ENCODE results near the gene ISM1. TPM values are rescaled to one million over a fixed set of nuclear protein-coding genes. Genes with fewer than 3 reads are reported as not detected.

ISM1 gene
- total and polyA plus RNA-seq, 2 of the 13 experiments (the other 11 are each of a cell fraction or from before 2014, with no cell fraction given): 0.40 to 1.4 TPM

DNA sequence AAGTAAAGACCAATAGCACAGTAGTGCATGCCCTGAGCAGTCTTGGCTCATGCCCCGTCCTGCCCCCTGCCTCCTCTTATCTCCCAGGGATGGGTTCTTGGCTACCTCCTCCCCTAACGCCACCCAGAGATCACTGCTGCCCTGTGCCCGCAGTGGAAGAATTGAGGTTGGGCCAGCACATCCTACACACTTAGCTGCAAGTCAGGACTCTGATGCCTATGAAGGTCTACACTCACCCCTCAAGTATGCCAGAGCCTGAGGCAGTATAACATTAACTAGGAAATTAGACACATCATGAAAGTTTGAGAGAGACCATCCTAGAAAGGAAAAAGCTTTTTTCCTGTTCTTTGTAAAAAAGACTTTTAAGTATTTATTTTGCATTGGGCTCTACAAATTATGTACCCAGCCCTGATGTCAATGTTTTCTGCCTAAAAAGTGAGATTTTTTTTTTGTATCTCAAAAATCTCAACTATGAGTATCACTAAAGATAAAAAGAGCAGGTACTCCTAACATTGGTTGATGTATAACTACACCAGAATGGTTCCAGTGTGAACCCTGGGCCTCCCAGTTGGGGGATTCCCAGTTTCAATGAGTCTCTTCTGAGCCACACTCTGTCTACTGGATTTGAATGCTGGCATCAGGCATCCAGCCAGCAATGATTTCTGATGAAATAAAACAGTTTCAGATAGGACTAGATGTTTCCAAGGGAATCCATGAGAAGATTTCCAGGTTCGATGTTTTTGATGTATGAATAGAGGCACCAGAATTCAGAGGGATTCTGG is 115.4 kb downstream of the ISM1 start (continued):
- TF ChIP-seq, protein P1, sequence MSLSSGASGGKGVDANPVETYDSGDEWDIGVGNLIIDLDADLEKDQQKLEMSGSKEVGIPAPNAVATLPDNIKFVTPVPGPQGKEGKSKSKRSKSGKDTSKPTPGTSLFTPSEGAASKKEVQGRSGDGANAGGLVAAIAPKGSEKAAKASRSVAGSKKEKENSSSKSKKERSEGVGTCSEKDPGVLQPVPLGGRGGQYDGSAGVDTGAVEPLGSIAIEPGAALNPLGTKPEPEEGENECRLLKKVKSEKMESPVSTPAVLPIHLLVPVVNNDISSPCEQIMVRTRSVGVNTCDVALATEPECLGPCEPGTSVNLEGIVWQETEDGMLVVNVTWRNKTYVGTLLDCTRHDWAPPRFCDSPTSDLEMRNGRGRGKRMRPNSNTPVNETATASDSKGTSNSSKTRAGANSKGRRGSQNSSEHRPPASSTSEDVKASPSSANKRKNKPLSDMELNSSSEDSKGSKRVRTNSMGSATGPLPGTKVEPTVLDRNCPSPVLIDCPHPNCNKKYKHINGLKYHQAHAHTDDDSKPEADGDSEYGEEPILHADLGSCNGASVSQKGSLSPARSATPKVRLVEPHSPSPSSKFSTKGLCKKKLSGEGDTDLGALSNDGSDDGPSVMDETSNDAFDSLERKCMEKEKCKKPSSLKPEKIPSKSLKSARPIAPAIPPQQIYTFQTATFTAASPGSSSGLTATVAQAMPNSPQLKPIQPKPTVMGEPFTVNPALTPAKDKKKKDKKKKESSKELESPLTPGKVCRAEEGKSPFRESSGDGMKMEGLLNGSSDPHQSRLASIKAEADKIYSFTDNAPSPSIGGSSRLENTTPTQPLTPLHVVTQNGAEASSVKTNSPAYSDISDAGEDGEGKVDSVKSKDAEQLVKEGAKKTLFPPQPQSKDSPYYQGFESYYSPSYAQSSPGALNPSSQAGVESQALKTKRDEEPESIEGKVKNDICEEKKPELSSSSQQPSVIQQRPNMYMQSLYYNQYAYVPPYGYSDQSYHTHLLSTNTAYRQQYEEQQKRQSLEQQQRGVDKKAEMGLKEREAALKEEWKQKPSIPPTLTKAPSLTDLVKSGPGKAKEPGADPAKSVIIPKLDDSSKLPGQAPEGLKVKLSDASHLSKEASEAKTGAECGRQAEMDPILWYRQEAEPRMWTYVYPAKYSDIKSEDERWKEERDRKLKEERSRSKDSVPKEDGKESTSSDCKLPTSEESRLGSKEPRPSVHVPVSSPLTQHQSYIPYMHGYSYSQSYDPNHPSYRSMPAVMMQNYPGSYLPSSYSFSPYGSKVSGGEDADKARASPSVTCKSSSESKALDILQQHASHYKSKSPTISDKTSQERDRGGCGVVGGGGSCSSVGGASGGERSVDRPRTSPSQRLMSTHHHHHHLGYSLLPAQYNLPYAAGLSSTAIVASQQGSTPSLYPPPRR (CRISPR knock-in tag; IDR thresholded peaks at IDR 0.05; ENCODE audit: borderline replicate concordance): 0 out of 2 replicates have a peak, but pooled peaks have one; percentile 10
- TF ChIP-seq, protein P2, sequence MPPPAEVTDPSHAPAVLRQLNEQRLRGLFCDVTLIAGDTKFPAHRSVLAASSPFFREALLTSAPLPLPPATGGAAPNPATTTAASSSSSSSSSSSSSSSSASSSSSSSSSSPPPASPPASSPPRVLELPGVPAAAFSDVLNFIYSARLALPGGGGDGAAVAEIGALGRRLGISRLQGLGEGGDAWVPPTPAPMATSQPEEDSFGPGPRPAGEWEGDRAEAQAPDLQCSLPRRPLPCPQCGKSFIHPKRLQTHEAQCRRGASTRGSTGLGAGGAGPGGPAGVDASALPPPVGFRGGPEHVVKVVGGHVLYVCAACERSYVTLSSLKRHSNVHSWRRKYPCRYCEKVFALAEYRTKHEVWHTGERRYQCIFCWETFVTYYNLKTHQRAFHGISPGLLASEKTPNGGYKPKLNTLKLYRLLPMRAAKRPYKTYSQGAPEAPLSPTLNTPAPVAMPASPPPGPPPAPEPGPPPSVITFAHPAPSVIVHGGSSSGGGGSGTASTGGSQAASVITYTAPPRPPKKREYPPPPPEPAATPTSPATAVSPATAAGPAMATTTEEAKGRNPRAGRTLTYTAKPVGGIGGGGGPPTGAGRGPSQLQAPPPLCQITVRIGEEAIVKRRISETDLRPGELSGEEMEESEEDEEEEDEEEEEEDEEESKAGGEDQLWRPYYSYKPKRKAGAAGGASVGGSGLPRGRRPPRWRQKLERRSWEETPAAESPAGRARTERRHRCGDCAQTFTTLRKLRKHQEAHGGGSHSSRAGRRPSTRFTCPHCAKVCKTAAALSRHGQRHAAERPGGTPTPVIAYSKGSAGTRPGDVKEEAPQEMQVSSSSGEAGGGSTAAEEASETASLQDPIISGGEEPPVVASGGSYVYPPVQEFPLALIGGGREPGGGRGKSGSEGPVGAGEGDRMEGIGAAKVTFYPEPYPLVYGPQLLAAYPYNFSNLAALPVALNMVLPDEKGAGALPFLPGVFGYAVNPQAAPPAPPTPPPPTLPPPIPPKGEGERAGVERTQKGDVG (CRISPR knock-in tag; IDR thresholded peaks at IDR 0.05; ENCODE audit: borderline replicate concordance): no peak
- TF ChIP-seq ZNF17 (CRISPR knock-in tag; IDR thresholded peaks at IDR 0.05): no peak
- TF ChIP-seq EZH2 (conservative IDR thresholded peaks at IDR 0.05; ENCODE audit: low read depth, low read length): no peak
- TF ChIP-seq EP300 (IDR thresholded peaks at IDR 0.05; ENCODE audit: low read depth in 2 of 2, low read length in 2 of 2): no peak; a peak in 1 of 4 replicates
- peak; percentile 39; the same call in 1 of the 2 replicates for TF ChIP-seq EP300 (CRISPR knock-in tag; IDR thresholded peaks at IDR 0.05; ENCODE audit: borderline replicate concordance)
- no peak for TF ChIP-seq ZMAT3 (CRISPR knock-in tag; conservative IDR thresholded peaks at IDR 0.05)
- peak; percentile 16; the same call in 1 of the 2 replicates for TF ChIP-seq ZNF292 (CRISPR knock-in tag; IDR thresholded peaks at IDR 0.05; ENCODE audit: borderline replicate concordance, low read depth)
- no peak for TF ChIP-seq FOXA1 (IDR thresholded peaks at IDR 0.05)
- TF ChIP-seq FOXA1 (CRISPR knock-in tag; IDR thresholded peaks at IDR 0.05): no peak
- TF ChIP-seq, protein P3, sequence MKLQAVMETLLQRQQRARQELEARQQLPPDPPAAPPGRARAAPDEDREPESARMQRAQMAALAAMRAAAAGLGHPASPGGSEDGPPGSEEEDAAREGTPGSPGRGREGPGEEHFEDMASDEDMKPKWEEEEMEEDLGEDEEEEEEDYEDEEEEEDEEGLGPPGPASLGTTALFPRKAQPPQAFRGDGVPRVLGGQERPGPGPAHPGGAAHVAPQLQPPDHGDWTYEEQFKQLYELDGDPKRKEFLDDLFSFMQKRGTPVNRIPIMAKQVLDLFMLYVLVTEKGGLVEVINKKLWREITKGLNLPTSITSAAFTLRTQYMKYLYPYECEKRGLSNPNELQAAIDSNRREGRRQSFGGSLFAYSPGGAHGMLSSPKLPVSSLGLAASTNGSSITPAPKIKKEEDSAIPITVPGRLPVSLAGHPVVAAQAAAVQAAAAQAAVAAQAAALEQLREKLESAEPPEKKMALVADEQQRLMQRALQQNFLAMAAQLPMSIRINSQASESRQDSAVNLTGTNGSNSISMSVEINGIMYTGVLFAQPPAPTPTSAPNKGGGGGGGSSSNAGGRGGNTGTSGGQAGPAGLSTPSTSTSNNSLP (IDR thresholded peaks at IDR 0.05; ENCODE audit: low read depth, low read length): peak; percentile 8; the same call in 1 of the 2 replicates
- no peak for TF ChIP-seq DNMT3B (CRISPR knock-in tag; conservative IDR thresholded peaks at IDR 0.05)
- TF ChIP-seq ZNF343 (CRISPR knock-in tag; IDR thresholded peaks at IDR 0.05): no peak
- peak; percentile 22 for TF ChIP-seq PHF5A (CRISPR knock-in tag; IDR thresholded peaks at IDR 0.05; ENCODE audit: low read depth, unreplicated experiment)
- TF ChIP-seq ZSCAN31 (CRISPR knock-in tag; IDR thresholded peaks at IDR 0.05; ENCODE audit: low read depth): 0 out of 2 replicates have a peak, but pooled peaks have one; percentile 25
- TF ChIP-seq TBX2 (CRISPR knock-in tag; IDR thresholded peaks at IDR 0.05; ENCODE audit: borderline replicate concordance): peak; percentile 25; the same call in 1 of the 2 replicates
- TF ChIP-seq, protein P4, sequence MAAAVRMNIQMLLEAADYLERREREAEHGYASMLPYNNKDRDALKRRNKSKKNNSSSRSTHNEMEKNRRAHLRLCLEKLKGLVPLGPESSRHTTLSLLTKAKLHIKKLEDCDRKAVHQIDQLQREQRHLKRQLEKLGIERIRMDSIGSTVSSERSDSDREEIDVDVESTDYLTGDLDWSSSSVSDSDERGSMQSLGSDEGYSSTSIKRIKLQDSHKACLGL (CRISPR knock-in tag; IDR thresholded peaks at IDR 0.05): no peak
- no peak for TF ChIP-seq HDAC1 (CRISPR knock-in tag; IDR thresholded peaks at IDR 0.05)
- TF ChIP-seq RAD51 (IDR thresholded peaks at IDR 0.05; ENCODE audit: borderline replicate concordance): no peak

All from HepG2 (cell line).